EH (cell line): ENCODE measurements around the gene OR4N2.
"Not testable (repeated sequence)": the region's sequence is repeated elsewhere in the genome, so short reads cannot be mapped to it uniquely, and the experiment has no call there.

ENCODE experiments used
- DNase-seq: peaks from one replicate; pipeline ENCODE4 v3.0.0-alpha.2; 2015; ENCODE audit warnings: low read depth

The OR4N2 gene

DNA sequence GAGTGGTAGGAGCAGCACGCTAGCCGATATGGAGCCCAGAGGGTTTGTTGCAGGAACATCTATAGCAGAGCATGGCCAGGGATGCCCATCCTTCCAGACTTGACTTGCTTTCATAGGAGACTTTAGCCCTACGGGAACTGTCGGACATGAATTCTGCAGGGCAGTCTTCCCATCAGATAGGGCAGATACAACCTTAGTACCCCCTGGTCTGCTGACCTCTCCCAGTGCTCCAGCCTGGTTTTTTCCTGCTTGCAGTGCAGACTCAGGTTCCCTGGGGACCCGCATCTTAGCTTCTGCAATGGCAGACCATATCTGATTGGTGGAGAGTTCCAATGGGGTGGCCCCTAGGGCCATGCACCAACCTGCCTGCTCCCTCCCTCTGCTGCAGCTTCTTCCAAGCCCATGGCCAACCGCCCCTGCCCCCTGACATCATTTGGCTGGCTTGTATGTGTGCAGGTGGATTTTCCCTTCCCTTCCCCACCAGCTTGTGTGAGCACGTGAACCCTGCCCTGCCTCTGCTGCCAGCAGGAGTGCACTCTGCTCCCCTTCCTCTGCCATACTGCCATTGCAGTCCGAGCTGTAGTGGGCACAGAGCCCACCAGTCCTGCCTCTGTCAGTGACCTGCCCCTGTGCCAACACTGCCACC lies 30.8 kb downstream of the OR4N2 start:
- not testable (repeated sequence) for DNase-seq

DNA sequence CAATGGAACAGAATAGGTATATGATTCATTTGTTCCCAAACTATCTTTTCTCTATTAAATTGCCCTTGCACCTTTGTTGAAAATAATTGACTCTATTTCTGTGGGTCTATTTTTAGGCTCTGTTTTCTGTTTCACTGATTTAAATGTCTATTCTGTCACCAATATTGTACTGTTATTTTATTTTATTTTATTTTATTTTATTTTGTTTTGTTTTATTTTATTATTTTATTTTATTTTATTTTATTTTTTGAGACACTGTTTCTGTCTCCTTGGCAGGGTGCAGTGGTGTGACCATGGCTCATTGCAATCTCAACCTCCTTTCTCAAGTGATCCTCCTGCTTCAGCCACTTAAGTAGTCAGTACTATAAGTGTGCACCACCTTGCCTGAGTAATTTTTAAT lies 34.9 kb downstream of the OR4N2 start:
- DNase-seq: no peak

DNA sequence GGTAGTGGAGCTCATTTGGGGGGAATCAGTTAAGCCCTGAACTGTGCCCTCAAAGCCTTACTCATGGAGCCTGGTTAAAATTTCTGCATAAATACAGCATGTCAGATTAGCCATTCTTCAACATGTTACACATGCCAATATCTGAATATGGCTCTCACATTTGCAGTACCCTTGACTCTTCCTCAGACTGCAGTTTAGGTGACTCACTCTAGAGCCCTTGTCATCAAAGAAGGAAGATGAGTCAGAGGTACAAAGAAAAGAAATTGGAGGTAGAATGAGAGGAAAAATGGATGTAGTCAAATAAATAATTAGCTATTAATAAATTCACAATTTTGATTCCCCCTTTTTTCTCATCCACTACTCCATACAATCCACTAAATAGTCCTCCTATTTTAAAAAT lies 47.8 kb downstream of the OR4N2 start:
- no peak for DNase-seq

GRCh38 chr14:19866061-19866669 lies 62.6 kb downstream of the OR4N2 start:
- DNase-seq: not testable (repeated sequence)

DNA sequence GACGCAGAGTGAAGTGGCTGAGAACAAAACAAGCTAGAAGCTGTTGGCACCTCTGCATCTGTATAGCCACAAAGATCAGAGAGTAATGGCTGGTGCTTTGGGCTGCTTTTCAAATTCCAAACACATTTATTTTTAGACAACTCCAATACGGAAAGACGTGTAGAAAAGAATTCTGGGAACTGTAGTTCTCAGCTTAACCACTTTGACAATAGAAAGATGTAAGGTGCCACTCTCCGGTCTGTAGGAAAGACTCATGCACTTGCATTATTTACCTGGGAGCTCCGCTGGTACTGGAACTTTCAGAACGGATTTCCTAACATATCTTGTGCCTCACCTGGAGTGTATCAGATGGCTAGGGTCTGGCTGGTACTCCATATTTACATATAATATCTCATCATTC lies 69.6 kb downstream of the OR4N2 start:
- DNase-seq: no peak

DNA sequence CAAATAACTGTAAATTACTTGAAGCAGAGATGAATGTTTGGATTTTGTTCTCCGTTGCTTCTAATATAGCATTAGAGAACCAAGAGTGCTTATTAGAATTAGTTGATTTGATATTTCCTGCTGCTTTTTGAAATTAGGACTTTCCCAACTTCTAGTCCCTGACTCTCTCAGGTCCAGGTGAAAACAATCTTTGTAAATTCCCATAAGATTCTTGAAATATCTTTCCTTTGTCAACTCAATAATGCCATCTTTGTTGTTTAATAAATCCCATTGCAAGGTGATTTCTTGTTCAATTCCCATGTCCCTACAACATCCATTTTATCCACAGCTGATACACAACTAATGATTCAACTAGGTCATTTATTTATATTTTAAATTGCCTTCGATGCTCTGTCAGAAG lies 71.3 kb downstream of the OR4N2 start, which contains the start of gene OR4K2:
Gene OR4K2 (plus strand): TSS at position 301 of the 400 bp plus-strand sequence. CDS start 1,126 bp downstream, outside the sequence.
- no peak for DNase-seq

DNA sequence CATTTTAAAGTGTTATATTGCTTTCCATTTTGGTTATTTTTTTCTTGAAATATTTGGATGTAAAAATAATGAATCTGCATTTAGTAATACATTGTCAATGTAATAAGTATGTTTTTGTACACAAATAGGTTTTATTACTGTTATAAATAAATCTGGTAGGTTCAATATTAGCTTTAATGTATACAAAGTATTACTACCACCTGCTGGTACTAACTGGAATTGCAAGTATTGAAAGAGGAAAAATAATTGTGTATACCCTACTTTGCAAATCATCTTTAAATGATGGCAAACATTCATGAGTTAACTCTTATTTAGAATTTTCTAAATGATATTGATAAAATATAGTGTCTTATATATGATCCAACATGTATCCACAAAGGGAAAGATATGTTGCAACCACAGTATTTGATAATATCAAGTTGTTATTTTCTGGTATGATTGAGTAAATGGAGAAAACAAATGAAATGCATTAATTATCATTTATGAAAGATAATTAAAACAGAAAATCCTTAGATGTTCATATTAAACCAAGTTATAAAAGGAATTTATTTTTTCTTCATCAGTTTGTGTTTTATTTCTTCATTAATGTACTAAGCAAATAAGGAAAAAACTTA lies 74.6 kb downstream of the OR4N2 start:
- peak; percentile 2 for DNase-seq
